GM13976 (cell line): Measurements from ENCODE around the gene SLC19A2.

Experiments used
- DNase-seq: peaks from one replicate; pipeline ENCODE4 v3.0.0; 2012; ENCODE audit warnings: low spot score
- CTCF ChIP-seq: IDR thresholded peaks from 2 replicates; pipeline ENCODE4 v1.5.1; 2012; ENCODE audit warnings: borderline replicate concordance, mild to moderate bottlenecking; ENCODE audit not compliant: insufficient read depth; ENCODE audit errors: extremely low read depth, missing control alignments, control extremely low read depth
- in situ Hi-C: fragments of 300-500 bp; cut with MboI; formaldehyde crosslinking; loops from one replicate; pipeline ENCODE4 v1.12.0; 2022; ENCODE audit warnings: low sequenced_read_pairs, mixed read lengths, inconsistent platforms; ENCODE audit not compliant: unreplicated experiment

SLC19A2 gene

GRCh38 chr1:169527451-169528214 lies 41.9 kb upstream of the SLC19A2 start:
- DNase-seq = no peak
- TF ChIP-seq CTCF = no peak
- in situ Hi-C loops = no loop called here

GRCh38 chr1:169527001-169527400 lies 41.3 kb upstream of the SLC19A2 start:
- DNase-seq = no peak
- in situ Hi-C loops = no loop called here
- no peak for TF ChIP-seq CTCF

- in situ Hi-C loops = no loop called here
Observed at GRCh38 chr1:169526120-169526832, 40.5 kb upstream of the SLC19A2 start.

GRCh38 chr1:169525391-169525790 lies 39.6 kb upstream of the SLC19A2 start:
- in situ Hi-C loops = no loop called here
- DNase-seq = no peak
- no peak for TF ChIP-seq CTCF

More at GRCh38 chr1:169526120-169526832, 40.5 kb upstream of the SLC19A2 start:
- no peak for TF ChIP-seq CTCF
- no peak for DNase-seq

- no peak for TF ChIP-seq CTCF
- no peak for DNase-seq
- in situ Hi-C loops = no loop called here
Observed at GRCh38 chr1:169523904-169524303, 38.2 kb upstream of the SLC19A2 start.

GRCh38 chr1:169521226-169521625 lies 35.5 kb upstream of the SLC19A2 start:
- no peak for DNase-seq
- no peak for TF ChIP-seq CTCF
- in situ Hi-C loops = no loop called here
